ENCODE measurements around the gene MYO3A. TPM values are rescaled to one million over a fixed set of nuclear protein-coding genes. Genes with fewer than 3 reads are reported as not detected.

MYO3A gene
- total RNA-seq, 1 experiment from 2014 or later: not detected

DNA sequence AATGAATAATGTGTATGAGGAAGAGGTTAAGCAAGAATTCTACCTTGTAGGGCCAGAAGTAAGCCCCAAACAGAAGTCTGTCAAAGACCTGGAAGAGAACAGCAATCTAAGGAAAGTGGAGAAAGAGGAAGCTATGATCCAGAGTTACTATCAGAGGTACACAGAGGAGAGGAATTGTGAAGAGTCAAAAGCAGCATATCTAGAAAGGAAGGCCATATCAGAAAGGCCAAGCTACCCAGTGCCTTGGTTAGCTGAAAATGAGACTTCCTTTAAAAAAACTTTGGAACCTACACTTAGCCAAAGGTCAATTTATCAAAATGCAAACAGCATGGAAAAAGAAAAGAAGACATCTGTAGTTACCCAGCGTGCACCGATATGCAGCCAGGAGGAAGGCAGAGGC lies 239.8 kb downstream of the MYO3A start:
- in situ Hi-C loops (cut with HindIII; ENCODE audit: low pct_unique_long_range_greater_than_20kb, low sequenced_read_pairs) (no loop called here), intact Hi-C loops (cut with micrococcal nuclease; ENCODE audit: unreplicated experiment) (no loop called here)
- no peak overlapping the region for H3K27ac ChIP-seq (ENCODE audit: low read length)
- POLR2A ChIA-PET: no interaction called here
- CTCF ChIA-PET: no interaction called here
- TF ChIP-seq POLR2AphosphoS5 (IDR thresholded peaks at IDR 0.05; ENCODE audit: low read depth, low read length): no peak
- TF ChIP-seq TCF7L2 (IDR thresholded peaks at IDR 0.05; ENCODE audit: low read depth, low read length): no peak
- TF ChIP-seq, protein P1, sequence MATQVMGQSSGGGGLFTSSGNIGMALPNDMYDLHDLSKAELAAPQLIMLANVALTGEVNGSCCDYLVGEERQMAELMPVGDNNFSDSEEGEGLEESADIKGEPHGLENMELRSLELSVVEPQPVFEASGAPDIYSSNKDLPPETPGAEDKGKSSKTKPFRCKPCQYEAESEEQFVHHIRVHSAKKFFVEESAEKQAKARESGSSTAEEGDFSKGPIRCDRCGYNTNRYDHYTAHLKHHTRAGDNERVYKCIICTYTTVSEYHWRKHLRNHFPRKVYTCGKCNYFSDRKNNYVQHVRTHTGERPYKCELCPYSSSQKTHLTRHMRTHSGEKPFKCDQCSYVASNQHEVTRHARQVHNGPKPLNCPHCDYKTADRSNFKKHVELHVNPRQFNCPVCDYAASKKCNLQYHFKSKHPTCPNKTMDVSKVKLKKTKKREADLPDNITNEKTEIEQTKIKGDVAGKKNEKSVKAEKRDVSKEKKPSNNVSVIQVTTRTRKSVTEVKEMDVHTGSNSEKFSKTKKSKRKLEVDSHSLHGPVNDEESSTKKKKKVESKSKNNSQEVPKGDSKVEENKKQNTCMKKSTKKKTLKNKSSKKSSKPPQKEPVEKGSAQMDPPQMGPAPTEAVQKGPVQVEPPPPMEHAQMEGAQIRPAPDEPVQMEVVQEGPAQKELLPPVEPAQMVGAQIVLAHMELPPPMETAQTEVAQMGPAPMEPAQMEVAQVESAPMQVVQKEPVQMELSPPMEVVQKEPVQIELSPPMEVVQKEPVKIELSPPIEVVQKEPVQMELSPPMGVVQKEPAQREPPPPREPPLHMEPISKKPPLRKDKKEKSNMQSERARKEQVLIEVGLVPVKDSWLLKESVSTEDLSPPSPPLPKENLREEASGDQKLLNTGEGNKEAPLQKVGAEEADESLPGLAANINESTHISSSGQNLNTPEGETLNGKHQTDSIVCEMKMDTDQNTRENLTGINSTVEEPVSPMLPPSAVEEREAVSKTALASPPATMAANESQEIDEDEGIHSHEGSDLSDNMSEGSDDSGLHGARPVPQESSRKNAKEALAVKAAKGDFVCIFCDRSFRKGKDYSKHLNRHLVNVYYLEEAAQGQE (IDR thresholded peaks at IDR 0.05; ENCODE audit: insufficient read depth in 1 of 2, low read depth in 2 of 2, low read length in 1 of 2): no peak
- no peak for TF ChIP-seq SIN3A (IDR thresholded peaks at IDR 0.05; ENCODE audit: borderline replicate concordance, insufficient read depth, low read depth, low read length)
- TF ChIP-seq, protein P2, sequence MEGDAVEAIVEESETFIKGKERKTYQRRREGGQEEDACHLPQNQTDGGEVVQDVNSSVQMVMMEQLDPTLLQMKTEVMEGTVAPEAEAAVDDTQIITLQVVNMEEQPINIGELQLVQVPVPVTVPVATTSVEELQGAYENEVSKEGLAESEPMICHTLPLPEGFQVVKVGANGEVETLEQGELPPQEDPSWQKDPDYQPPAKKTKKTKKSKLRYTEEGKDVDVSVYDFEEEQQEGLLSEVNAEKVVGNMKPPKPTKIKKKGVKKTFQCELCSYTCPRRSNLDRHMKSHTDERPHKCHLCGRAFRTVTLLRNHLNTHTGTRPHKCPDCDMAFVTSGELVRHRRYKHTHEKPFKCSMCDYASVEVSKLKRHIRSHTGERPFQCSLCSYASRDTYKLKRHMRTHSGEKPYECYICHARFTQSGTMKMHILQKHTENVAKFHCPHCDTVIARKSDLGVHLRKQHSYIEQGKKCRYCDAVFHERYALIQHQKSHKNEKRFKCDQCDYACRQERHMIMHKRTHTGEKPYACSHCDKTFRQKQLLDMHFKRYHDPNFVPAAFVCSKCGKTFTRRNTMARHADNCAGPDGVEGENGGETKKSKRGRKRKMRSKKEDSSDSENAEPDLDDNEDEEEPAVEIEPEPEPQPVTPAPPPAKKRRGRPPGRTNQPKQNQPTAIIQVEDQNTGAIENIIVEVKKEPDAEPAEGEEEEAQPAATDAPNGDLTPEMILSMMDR (IDR thresholded peaks at IDR 0.05): no peak
- DNase-seq (ENCODE audit: low read depth, low spot score) (no peak), ATAC-seq (no peak)
- H3K27me3 ChIP-seq (ENCODE audit: control insufficient read depth, insufficient read depth, low read length): no peaks in the 10 kb centered on the region
- no peaks in the 10 kb centered on the region for H3K36me3 ChIP-seq (ENCODE audit: control insufficient read depth, insufficient read depth, low read length)
- no peak overlapping the region for H3K4me3 ChIP-seq (ENCODE audit: low read depth in 2 of 2, low read length in 2 of 2)
- no peaks in the 10 kb centered on the region for H3K9me3 ChIP-seq (ENCODE audit: control insufficient read depth, insufficient read depth, low read depth, low read length)
- BruUV-seq (replicated peaks): no TSS peak
- H3K4me1 ChIP-seq (ENCODE audit: control insufficient read depth, insufficient read depth, low read length): no peaks in the 10 kb centered on the region

DNA sequence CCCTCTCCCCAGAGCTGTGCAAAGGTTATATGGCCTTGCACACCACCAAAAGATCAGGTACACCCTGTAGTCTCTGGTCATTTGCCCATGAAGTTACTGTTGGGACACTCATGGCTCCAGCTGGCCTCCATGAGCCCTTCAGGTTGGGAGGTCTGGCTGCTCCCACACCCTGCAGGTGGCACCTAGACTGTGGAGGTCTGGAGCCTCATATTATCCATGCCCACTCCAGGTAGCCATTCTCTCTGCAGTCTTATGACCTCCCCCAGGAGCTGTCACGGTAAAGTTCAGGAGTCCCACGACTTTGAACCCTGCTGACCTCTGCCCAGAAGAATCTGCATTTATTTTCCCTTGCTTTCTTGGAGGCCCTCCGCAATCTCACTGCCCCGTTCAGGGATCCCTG lies 243.3 kb downstream of the MYO3A start:
- intact Hi-C loops (cut with micrococcal nuclease; ENCODE audit: unreplicated experiment) (no loop called here), in situ Hi-C loops (cut with HindIII; ENCODE audit: low pct_unique_long_range_greater_than_20kb, low sequenced_read_pairs) (no loop called here)
- Histone ChIP-seq H3K36me3 (ENCODE audit: control insufficient read depth, insufficient read depth, low read length) (no peaks in the 10 kb centered on the region), H3K4me1 (ENCODE audit: control insufficient read depth, insufficient read depth, low read length) (no peaks in the 10 kb centered on the region), H3K4me3 (ENCODE audit: low read depth in 2 of 2, low read length in 2 of 2) (no peak overlapping the region), H3K27me3 (ENCODE audit: control insufficient read depth, insufficient read depth, low read length) (no peaks in the 10 kb centered on the region), H3K27ac (ENCODE audit: low read length) (no peak overlapping the region), H3K9me3 (ENCODE audit: control insufficient read depth, insufficient read depth, low read depth, low read length) (no peaks in the 10 kb centered on the region)
- no TSS peak for BruUV-seq (replicated peaks)
- TF ChIP-seq, protein P1 (IDR thresholded peaks at IDR 0.05; ENCODE audit: insufficient read depth in 1 of 2, low read depth in 2 of 2, low read length in 1 of 2): no peak
- ChIA-PET CTCF (no interaction called here), POLR2A (no interaction called here)
- DNase-seq (ENCODE audit: low read depth, low spot score) (no peak), ATAC-seq (no peak)
